Motor neuron (in vitro differentiated cells): ENCODE data around the gene CLDN12. TPM values are rescaled to one million over a fixed set of nuclear protein-coding genes. Genes with fewer than 3 reads are reported as not detected.
A peak's percentile ranks its signal among the peaks of the same experiment; 100 is the strongest.

Experiments used
- ATAC-seq, 8 experiments: fragments of 200-7000 bp; cut with Tn5 transposase; replicated peaks in 6 of 8; 2 replicates each; pipeline ENCODE4 v1.8.0; 2021; ENCODE audit warnings: mild to moderate bottlenecking in 8 of 8, moderate library complexity in 8 of 8
- H3K27ac ChIP-seq, 2 donors: fragments of 250-450 bp; sonication (Bioruptor Pico); 2 replicates each; pipeline ENCODE4 v1.9.0; 2021; ENCODE audit warnings: antibody characterized with exemption in 2 of 2, mild to moderate bottlenecking in 2 of 2, moderate library complexity in 1 of 2
- H3K4me1 ChIP-seq, 2 donors: fragments of 250-450 bp; sonication (Bioruptor Pico); replicated peaks in 1 of 2; 2 replicates each; pipeline ENCODE4 v1.6.1; 2021; ENCODE audit warnings: antibody characterized with exemption in 2 of 2, mild to moderate bottlenecking in 2 of 2, moderate library complexity in 1 of 2
- H3K4me3 ChIP-seq, 5 donors: fragments of 250-450 bp; sonication (Bioruptor Pico); 2 replicates each; pipeline ENCODE4 v1.9.0; 2021; ENCODE audit warnings: antibody characterized with exemption in 5 of 5, mild to moderate bottlenecking in 5 of 5, moderate library complexity in 4 of 5
- WGBS, 10 experiments: fragments of 450-650 bp; shearing (Covaris generic); methylation state at CpG; one replicate each; pipeline ENCODE4 v1.0.0; 2022; 5-methylcytosine and 5-hydroxymethylcytosine counted together
- in situ Hi-C, 9 experiments: fragments of 400-800 bp; cut with MboI; loops; one replicate each; pipeline ENCODE4 v1.15.0; 2021; ENCODE audit warnings: low sequenced_read_pairs in 9 of 9, low pct_unique_long_range_greater_than_20kb in 2 of 9; ENCODE audit not compliant: unreplicated experiment in 9 of 9
- total RNA-seq, 8 experiments: library from RNA; unstranded; fragments of 300-600 nt; gene quantifications; 2 replicates each; pipeline versions ENCODE4 v1.2.3 to v1.2.4, GENCODE V29; 2022

CLDN12 gene
- total RNA-seq, 8 experiments from 2014 or later, result 28.4 to 55.1 (median 30.9) TPM

DNA sequence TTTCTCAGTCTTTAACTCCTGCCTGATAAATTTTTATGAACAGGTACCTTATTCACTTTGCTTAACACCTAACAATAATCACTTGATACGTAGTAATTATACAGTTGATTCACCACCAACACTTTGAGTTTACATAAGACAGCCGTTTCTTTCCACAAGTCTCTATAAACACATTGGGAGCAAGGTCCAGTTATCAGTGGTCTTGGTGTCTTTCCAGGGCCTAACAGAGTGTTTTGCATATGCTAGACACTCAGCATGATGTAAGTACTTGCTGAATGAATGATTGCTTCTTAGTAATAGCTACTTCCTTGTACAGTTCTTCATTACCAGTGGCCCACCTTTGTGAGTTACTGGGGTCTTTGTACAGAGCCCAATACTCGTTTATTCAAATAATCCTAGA, 6.4 kb downstream of the CLDN12 start:
- ATAC-seq, result peak in 1 of 8 experiments; percentile 3
- WGBS, 10 experiments, result 69 to 100% (median 90%) methylated on average over 1 to 3 of the region's 3 CpGs; no CpG with 5 or more reads in 2 of the 10 experiments
- in situ Hi-C loops, result loop anchor here in 1 of 9 experiments (25.0 kb wide), 1 partner anchor 247 kb away; the partner anchor contains the start of gene STEAP1
- H3K4me3 ChIP-seq, result no peak overlapping the region
- peaks cover 0 to 4% of the 10 kb centered on the region in 2 donors for H3K4me1 ChIP-seq
- no peak overlapping the region for H3K27ac ChIP-seq

GRCh38 chr7:90411510-90411909, 8.2 kb downstream of the CLDN12 start:
- Histone ChIP-seq H3K27ac (no peak overlapping the region), H3K4me1 (no peaks in the 10 kb centered on the region), H3K4me3 (no peak overlapping the region)
- WGBS, 10 experiments, result 0 to 100% (median 96%) methylated on average over 1 to 2 of the region's 2 CpGs
- ATAC-seq, result peak in 5 of 8 experiments; percentile 24 to 60 (median 47)
- in situ Hi-C loops, result loop anchor here in 1 of 9 experiments (25.0 kb wide), 1 partner anchor 249 kb away; the partner anchor contains the start of gene STEAP1

DNA sequence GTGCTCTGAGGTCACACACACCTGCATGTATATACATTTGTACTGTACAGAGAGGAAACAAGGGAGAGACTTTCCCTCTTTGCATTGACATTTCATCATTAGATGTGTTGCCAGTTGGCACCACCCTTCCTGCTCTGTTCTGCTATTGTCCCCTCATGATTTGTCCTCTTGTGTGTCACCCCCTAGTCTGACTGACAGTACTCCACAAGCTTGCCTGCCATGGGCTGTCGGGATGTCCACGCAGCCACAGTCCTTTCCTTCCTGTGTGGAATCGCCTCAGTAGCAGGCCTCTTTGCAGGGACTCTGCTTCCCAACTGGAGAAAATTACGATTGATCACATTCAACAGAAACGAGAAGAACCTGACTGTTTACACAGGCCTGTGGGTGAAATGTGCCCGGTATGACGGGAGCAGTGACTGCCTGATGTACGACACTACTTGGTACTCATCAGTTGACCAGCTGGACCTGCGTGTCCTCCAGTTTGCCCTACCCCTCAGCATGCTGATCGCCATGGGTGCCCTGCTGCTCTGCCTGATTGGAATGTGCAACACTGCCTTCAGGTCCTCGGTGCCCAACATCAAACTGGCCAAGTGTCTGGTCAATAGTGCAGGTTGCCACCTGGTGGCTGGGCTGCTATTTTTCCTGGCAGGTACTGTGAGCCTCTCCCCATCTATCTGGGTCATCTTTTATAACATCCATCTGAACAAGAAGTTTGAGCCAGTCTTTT, 9.4 kb downstream of the CLDN12 start:
- 83 to 100% (median 91%) methylated on average over 2 to 9 of the region's 11 CpGs; no CpG with 5 or more reads in 5 of the 10 experiments for WGBS, 10 experiments
- Histone ChIP-seq H3K4me1 (no peaks in the 10 kb centered on the region), H3K4me3 (no peak overlapping the region), H3K27ac (no peak overlapping the region)
- in situ Hi-C loops, result loop anchor here in 1 of 9 experiments (25.0 kb wide), 1 partner anchor 250 kb away; the partner anchor contains the start of gene STEAP1
- ATAC-seq, result peak in 1 of 8 experiments; percentile 42

- in situ Hi-C loops, result loop anchor here in 1 of 9 experiments (25.0 kb wide), 1 partner anchor 251 kb away; the partner anchor contains the start of gene STEAP1
- Histone ChIP-seq H3K27ac (no peak overlapping the region), H3K4me1 (no peaks in the 10 kb centered on the region), H3K4me3 (no peak overlapping the region)
- 86 to 100% (median 100%) methylated on average over 1 to 2 of the region's 2 CpGs; no CpG with 5 or more reads in 2 of the 10 experiments for WGBS, 10 experiments
- no peak for ATAC-seq
Measured at GRCh38 chr7:90413185-90413528, 9.9 kb downstream of the CLDN12 start.

DNA sequence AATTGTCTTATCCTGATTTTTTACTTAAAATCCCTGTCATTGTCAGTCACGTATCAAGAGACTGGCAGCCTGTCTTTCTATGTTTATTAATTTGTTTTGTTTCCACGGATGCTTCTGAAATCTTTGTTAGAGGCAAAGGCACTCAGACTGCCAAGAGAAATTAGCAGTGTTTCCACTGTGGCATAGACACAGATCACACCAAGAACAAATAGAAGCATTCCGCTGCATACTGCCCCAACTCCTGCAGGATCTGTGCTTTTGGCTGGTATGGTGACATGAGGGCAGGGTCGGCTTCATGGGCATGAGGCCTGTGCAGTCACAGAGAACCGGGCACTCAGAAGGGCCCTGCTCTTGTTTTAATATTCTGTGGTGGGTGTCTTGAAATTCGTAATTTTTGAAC, 18.4 kb downstream of the CLDN12 start:
- 13 to 100% (median 85%) methylated on average over 1 to 6 of the region's 6 CpGs for WGBS, 10 experiments
- in situ Hi-C loops, result loop anchor here in 1 of 9 experiments (25.0 kb wide), 1 partner anchor 259 kb away; the partner anchor contains the start of gene STEAP1
- Histone ChIP-seq H3K4me3 (no peak overlapping the region), H3K4me1 (no peaks in the 10 kb centered on the region), H3K27ac (no peak overlapping the region)
- peak in 1 of 8 experiments; percentile 78 for ATAC-seq

GRCh38 chr7:90424720-90425119, 21.5 kb downstream of the CLDN12 start:
- WGBS, 10 experiments, result 39 to 91% (median 80%) methylated on average over 2 to 3 of the region's 3 CpGs; no CpG with 5 or more reads in 3 of the 10 experiments
- no peak overlapping the region for H3K4me3 ChIP-seq
- no peak for ATAC-seq
- in situ Hi-C loops, result loop anchor here in 3 of 9 experiments (25.0 kb wide), 1 partner anchor 262 kb away; the partner anchor contains the start of gene STEAP1 (in 3 of the 3)
- H3K27ac ChIP-seq, result no peak overlapping the region
- no peaks in the 10 kb centered on the region for H3K4me1 ChIP-seq

GRCh38 chr7:90425376-90425775, 22.1 kb downstream of the CLDN12 start:
- in situ Hi-C loops, result loop anchor here in 2 of 9 experiments (25.0 kb wide), 1 partner anchor 263 kb away; the partner anchor contains the start of gene STEAP1 (in 2 of the 2)
- WGBS, 10 experiments, result 20 to 100% (median 78%) methylated on average over 1 to 2 of the region's 2 CpGs; no CpG with 5 or more reads in 2 of the 10 experiments
- Histone ChIP-seq H3K4me3 (no peak overlapping the region), H3K27ac (no peak overlapping the region), H3K4me1 (no peaks in the 10 kb centered on the region)
- peak in 1 of 8 experiments; percentile 38 for ATAC-seq

- ATAC-seq, result no peak
- no peak overlapping the region for H3K27ac ChIP-seq
- in situ Hi-C loops, result loop anchor here in 2 of 9 experiments (25.0 kb wide), 1 partner anchor 269 kb away; the partner anchor contains the start of gene STEAP1 (in 2 of the 2)
- WGBS, 10 experiments, result 17 to 100% (median 86%) methylated on average over 1 to 4 of the region's 6 CpGs; no CpG with 5 or more reads in 3 of the 10 experiments
- H3K4me1 ChIP-seq, result no peaks in the 10 kb centered on the region
- H3K4me3 ChIP-seq, result no peak overlapping the region
Measured at GRCh38 chr7:90430614-90431460, 27.6 kb downstream of the CLDN12 start.

DNA sequence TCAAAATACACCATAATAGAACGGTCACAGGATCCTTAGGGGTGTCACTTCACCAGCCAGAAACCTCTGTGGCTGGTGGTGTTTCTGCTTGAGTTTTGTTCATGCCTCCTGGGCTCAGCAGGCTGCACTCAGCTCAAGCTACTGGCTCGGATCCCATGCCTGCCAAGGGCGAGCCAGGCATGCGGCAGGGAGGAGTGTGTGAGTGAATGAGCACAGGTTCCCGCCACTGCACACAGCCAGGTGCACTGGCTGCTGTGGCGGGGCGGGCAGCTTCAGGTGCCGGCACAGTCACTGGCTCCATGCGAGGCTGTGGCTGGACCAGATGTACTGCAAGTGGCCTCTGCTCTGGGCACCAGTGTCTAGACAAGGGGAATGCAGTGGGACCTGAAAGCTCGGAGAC, 29.5 kb downstream of the CLDN12 start:
- Histone ChIP-seq H3K27ac (no peak overlapping the region), H3K4me3 (no peak overlapping the region), H3K4me1 (no peaks in the 10 kb centered on the region)
- no peak for ATAC-seq
- WGBS, 10 experiments, result 41 to 91% (median 61%) methylated on average over 3 to 8 of the region's 10 CpGs; no CpG with 5 or more reads in 4 of the 10 experiments
- in situ Hi-C loops, result loop anchor here in 2 of 9 experiments (25.0 kb wide), 1 partner anchor 270 kb away; the partner anchor contains the start of gene STEAP1 (in 2 of the 2)

DNA sequence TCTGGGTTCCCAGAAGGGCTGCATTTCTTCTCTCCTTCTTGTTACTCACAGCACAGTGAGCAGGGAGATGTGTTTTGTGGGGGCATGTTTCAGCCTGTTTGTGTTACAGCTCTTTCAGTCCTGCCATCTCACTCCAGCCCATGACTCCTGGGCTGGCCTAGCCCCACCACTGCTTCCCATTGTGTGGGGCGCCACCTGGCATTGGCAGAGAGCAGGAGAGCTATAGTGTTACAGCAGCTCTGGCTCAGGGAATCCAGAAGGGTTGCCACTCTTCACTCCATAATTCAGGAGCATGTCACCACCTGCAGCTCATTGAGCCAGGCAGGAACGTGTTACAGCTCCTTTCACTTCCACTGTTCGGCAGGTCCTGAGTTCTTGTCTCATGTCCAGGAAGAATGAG, 30.0 kb downstream of the CLDN12 start:
- H3K4me3 ChIP-seq, result no peak overlapping the region
- WGBS, 10 experiments, result 60 to 100% (median 80%) methylated on average over 1 to 2 of the region's 3 CpGs; no CpG with 5 or more reads in 5 of the 10 experiments
- no peak for ATAC-seq
- H3K27ac ChIP-seq, result no peak overlapping the region
- H3K4me1 ChIP-seq, result no peaks in the 10 kb centered on the region
- in situ Hi-C loops, result loop anchor here in 2 of 9 experiments (25.0 kb wide), 1 partner anchor 271 kb away; the partner anchor contains the start of gene STEAP1 (in 2 of the 2)

DNA sequence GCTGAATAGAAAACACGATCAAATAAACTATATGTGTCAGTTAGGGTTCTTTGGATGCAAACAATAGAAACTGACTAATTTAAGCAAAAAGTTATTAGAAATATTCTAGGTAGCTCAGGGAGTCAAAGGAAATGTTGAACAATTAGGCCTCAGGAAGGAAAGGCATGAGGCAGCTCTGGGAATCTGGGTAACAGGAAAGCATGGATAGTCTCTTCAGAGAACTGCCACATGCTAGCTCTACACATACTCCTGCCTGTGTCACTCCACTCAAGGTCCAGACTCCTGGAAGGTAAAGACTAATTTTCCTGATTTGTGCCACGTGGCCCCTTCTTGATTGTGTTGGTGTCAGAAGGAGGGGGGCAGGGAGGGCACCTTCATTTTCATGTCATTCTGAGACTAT, 42.4 kb downstream of the CLDN12 start:
- no peak for ATAC-seq
- in situ Hi-C loops, result loop anchor here in 2 of 9 experiments (25.0 kb wide), 1 partner anchor 283 kb away; the partner anchor contains the start of gene STEAP1 (in 2 of the 2)
- Histone ChIP-seq H3K27ac (no peak overlapping the region), H3K4me3 (no peak overlapping the region), H3K4me1 (no peaks in the 10 kb centered on the region)
- 31 to 100% (median 80%) methylated on average over 1 to 2 of the region's 2 CpGs; no CpG with 5 or more reads in 1 of the 10 experiments for WGBS, 10 experiments

DNA sequence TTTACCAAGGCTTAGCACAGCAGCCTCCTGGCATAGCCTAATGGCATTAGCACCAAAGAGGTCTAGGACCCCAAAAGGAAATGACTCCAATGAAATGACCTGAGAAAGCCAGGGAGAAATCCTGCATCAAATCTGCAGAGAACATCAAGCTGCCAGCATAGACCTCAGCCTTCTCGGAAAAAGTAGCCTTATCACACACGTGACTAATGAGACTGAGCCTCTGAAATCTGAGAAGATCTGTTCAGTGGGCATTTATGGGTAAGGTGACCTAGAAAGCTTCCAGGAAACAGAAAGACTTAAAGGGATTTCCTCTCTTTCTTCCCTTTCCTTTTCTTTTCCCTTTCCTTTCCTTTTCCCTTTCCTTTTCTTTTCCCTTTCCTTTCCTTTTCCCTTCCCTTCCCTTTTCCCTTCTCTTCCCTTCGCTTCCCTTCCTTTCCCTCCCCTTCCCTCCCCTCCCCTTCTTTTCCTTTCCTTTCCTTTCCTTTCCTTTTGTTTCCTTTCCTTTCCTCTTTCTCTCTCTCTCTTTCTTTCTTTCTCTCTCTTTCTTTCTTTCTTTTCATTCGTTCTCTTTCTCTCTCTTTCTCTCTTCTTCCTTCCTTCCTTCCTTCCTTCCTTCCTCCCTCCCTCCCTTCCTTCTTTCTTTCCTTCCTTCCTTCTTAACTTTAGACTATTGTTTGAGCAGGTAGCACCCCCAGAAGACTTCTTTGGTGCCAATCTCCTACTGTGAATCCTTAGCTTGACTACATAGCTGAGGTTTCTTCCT, 43.1 kb downstream of the CLDN12 start:
- in situ Hi-C loops, result loop anchor here in 2 of 9 experiments (25.0 kb wide), 1 partner anchor 284 kb away; the partner anchor contains the start of gene STEAP1 (in 2 of the 2)
- WGBS, 10 experiments, result 30 to 95% (median 58%) methylated on average over 2 to 4 of the region's 4 CpGs; no CpG with 5 or more reads in 4 of the 10 experiments
- no peaks in the 10 kb centered on the region for H3K4me1 ChIP-seq
- no peak for ATAC-seq
- no peak overlapping the region for H3K27ac ChIP-seq
- H3K4me3 ChIP-seq, result no peak overlapping the region
